ENCODE results near the gene STK4. TPM values are rescaled to one million over a fixed set of nuclear protein-coding genes. Genes with fewer than 3 reads are reported as not detected.

The STK4 gene
- total and polyA plus RNA-seq, 2 of the 8 experiments (the other 6 are each of a cell fraction or from before 2014, with no cell fraction given) = 12.0 to 34.3 TPM

GRCh38 chr20:44946271-44946852 is 19.9 kb upstream of the STK4 start:
- no peak for DNase-seq (ENCODE audit: low read depth in 1 of 2, low spot score in 2 of 2)
- Histone ChIP-seq H3K4me2 (ENCODE audit: insufficient read depth in 1 of 2, low read depth in 2 of 2, low read length in 2 of 2) (no peak overlapping the region), H4K91ac (replicated peaks; ENCODE audit: insufficient read length, low read length) (no peak overlapping the region), H3K23me2 (ENCODE audit: low read depth, low read length) (no peaks in the 10 kb centered on the region), H3K9ac (replicated peaks in 1 of 4; ENCODE audit: extremely low read depth in 1 of 4, low read depth in 3 of 4, low read length in 3 of 4) (no peak overlapping the region), H3K79me1 (ENCODE audit: low read depth, low read length) (peaks cover under 1% of the 10 kb centered on the region; the same call in 1 of the 2 replicates), H3K23ac (ENCODE audit: insufficient read length) (no peak overlapping the region), H3K4me3 (ENCODE audit: extremely low read depth in 1 of 4, insufficient read depth in 2 of 4, low read depth in 3 of 4, low read length in 4 of 4) (no peak overlapping the region), H2BK15ac (ENCODE audit: low read length) (no peak overlapping the region), H3K79me2 (ENCODE audit: control insufficient read depth in 1 of 2, insufficient read depth in 2 of 2, low read length in 2 of 2) (no peaks in the 10 kb centered on the region), H3K36me3 (ENCODE audit: control insufficient read depth in 2 of 4, insufficient read depth in 4 of 4, low read length in 3 of 4) (peaks cover 14 to 71% (median 48%) of the 10 kb centered on the region in 4 experiments), H2AFZ (ENCODE audit: low read length) (no peak overlapping the region), H2AK5ac (ENCODE audit: low read depth, low read length) (no peak overlapping the region), H3K56ac (replicated peaks; ENCODE audit: insufficient read length, low read depth, low read length) (no peak overlapping the region), H3K27ac (ENCODE audit: low read depth, low read length) (no peak overlapping the region), H3K4me1 (replicated peaks in 1 of 4; ENCODE audit: control insufficient read depth in 3 of 4, insufficient read depth in 4 of 4, low read length in 3 of 4) (no peaks in the 10 kb centered on the region), H2BK5ac (ENCODE audit: low read depth, low read length) (no peak overlapping the region), H2BK20ac (ENCODE audit: low read length) (no peak overlapping the region), H4K20me1 (replicated peaks in 1 of 2; ENCODE audit: control insufficient read depth in 1 of 2, insufficient read depth in 2 of 2, low read length in 2 of 2) (peaks cover 5 to 6% of the 10 kb centered on the region in 2 experiments), H3K14ac (ENCODE audit: insufficient read length) (no peak overlapping the region), H3K18ac (ENCODE audit: extremely low read depth, low read length) (no peak overlapping the region), H4K5ac (ENCODE audit: insufficient read length, low read depth, low read length) (no peak overlapping the region), H2BK12ac (ENCODE audit: low read depth, low read length) (no peak overlapping the region), H4K8ac (ENCODE audit: extremely low read depth, insufficient read depth, low read length) (no peak overlapping the region), H3K27me3 (replicated peaks in 1 of 4; ENCODE audit: control insufficient read depth in 3 of 4, extremely low read depth in 1 of 4, insufficient read depth in 3 of 4, low read length in 3 of 4) (no peaks in the 10 kb centered on the region), H3K9me3 (ENCODE audit: insufficient read depth in 2 of 2, low read depth in 1 of 2, low read length in 1 of 2) (no peaks in the 10 kb centered on the region), H3K4ac (replicated peaks; ENCODE audit: insufficient read length, low read depth, low read length) (no peak overlapping the region), H2BK120ac (replicated peaks; ENCODE audit: low read depth, low read length) (no peak overlapping the region)
- 90% methylated on average over 2 of the region's 2 CpGs; no CpG with 5 or more reads in 1 of the 2 experiments for WGBS, 2 experiments (ENCODE audit: extremely low coverage in 1 of 2, insufficient coverage in 1 of 2, insufficient read length in 1 of 2, insufficient replicate concordance in 2 of 2, low coverage in 1 of 2, low lambda C conversion rate in 2 of 2, missing lambda C conversion rate in 1 of 2)
- FAIRE-seq = no peak
- POLR2A ChIA-PET (ENCODE audit: partially characterized antibody) = interaction anchor here (1.1 to 2.5 kb wide), 9 partner anchors 7 to 35 kb away, joined by 3 to 12 read pairs (median 5); partner anchors contain the start of gene TOMM34
- CTCF ChIA-PET (ENCODE audit: partially characterized antibody) = interaction anchor here (0.6 to 1.2 kb wide), 4 partner anchors 16 to 345 kb away, joined by 3 to 4 read pairs (median 3); no protein-coding TSS in a partner anchor
- no peak for TF ChIP-seq TAF7 (optimal IDR thresholded peaks at IDR 0.05; ENCODE audit: borderline replicate concordance, low read depth, low read length)

All from H1 (cell line).